8988T (cell line): Measurements from ENCODE around the gene PAFAH1B1.
"Not testable (repeated sequence)": the region's sequence is repeated elsewhere in the genome, so short reads cannot be mapped to it uniquely, and the experiment has no call there.

ENCODE experiments used
- DNase-seq: peaks from one replicate; pipeline ENCODE4 v3.0.0; 2011

PAFAH1B1 gene

DNA sequence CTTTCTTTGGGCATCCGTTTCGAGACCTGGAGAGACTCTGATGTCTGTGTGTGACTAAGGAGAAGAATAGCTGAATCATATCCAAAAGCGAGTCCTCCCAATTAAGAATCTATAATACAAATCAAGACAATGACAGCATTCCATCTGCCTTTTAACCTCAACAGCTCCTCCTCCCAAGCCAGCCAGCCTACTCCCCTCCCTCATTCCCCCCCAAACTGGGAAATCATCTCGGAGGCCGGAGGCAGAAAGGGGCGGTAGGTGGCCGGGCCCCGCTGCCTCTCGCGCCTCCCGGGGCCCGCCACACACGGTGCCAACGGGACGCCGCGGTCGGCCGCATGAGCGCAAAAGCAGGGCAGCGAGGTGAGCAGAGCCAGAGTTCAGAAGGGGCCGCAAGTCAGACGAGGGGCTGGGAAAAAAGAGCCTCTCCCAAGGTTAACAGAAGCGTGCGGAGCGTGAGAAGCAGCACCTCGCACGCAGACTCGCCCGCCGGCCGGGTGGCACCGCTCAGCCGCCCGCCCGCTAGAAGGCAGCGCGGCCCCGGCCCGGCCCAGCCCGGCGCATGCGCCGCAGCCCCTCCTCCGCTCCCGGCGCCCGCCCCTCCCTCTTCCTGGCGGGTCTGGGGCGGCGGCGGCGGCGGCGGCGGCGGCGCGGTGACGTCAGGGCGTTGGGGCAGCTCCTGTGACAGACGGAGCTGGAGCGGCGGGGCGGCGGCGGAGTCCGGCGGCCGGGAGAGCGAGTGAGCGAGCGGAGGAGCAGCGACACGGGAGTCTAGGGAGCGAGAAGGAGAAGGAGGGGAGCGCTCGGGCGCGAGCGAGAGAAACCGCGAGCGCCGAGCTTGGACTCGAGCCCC, at the start of gene PAFAH1B1:
Gene PAFAH1B1 (plus strand): TSS at position 684 of the 850 bp plus-strand sequence. CDS start 44,635 bp downstream, outside the sequence.
- DNase-seq: peak; percentile 83

DNA sequence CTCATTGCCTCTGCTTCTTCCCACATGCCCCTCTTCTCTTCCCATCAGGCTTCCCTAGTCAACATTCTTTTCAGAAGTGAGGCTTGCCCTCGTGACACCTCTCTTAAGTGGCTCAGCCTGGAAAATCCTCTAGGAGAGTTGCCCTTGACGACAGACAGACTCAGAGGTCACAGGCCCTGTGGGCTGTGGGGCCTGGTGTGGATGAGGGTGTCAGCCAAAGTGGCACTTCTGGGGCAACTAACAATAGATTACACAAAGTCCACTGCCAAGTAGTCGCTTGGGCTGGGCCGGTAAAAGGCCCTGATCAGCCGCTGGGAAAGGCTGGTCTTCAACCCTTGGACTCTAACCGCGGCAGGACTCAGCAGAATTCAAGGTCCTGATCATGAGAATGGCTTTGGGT, 48.1 kb upstream of the PAFAH1B1 start:
- no peak for DNase-seq

DNA sequence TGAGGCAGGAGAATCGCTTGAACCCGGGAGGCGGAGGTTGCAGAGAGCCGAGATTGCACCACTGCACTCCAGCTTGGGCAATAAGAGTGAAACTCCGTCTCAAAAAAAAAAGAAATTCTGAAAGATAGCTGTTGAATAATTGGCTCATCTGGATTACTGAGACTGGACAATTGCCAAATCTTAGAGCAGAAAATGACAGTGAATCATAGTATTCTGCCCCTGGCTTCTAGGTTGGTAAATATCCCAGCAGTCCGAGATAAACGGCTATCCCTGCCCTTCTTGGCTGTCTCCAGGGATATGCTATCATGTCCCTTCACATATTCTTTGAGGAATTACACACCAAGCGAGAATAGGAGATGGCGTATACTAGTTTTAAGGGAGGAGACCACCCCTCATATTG, 46.3 kb upstream of the PAFAH1B1 start:
- DNase-seq: no peak

DNA sequence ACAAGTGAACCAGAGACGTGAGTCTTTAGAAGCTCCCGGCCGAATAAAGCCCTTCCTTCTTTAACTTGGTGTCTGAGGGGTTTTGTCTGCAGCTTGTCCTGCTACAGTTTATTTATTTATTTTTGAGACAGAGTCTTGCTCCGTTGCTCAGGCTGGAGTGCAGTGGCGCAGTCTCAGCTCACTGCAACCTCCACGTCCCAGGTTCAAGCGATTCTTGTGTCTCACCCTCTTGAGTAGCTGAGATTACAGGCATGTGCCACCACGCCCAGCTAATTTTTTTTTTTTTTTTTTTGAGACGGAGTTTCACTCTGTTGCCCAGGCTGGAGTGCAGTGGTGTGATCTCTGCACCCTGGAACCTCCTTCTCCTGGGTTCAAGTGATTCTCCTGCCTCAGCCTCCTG, 45.4 kb upstream of the PAFAH1B1 start:
- not testable (repeated sequence) for DNase-seq

DNA sequence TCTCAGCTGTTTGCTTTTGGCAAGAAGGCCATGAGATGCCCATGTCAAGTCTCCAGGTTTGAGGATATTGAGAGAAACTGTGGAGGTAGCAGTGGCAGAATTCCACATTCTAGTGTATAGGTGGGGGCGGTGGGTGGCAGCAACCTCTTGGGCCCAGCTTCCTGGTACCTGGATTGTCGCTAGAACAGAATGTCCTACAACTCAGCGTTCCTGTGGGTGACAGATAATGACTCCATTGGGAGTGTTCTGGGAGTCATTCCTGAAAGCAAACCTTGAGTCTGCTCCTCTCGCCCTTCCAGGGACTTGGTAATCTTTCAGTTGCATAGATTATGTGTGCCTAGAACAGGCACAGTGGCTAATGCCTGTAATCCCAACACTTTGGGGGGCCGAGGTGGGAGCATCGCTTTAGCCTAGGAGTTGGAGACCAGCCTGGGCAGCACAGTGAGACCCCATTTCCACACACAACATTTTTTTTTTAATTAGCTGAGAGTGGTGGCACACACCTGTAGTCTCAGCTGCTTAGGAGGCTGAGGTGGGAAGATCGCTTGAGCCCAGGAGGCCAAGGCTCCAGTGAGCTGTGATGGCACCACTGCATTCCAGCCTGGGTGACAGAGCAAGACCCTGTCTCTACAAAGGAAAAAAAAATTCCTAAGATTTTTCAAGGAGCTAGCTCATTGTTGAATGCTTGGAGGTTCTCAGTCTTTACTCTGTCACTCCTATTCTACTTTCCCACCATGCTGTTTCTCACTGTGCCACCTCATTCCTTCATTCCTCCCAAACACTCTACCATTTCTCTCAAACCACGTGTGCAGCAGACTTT, 43.9 kb upstream of the PAFAH1B1 start:
- DNase-seq: no peak

DNA sequence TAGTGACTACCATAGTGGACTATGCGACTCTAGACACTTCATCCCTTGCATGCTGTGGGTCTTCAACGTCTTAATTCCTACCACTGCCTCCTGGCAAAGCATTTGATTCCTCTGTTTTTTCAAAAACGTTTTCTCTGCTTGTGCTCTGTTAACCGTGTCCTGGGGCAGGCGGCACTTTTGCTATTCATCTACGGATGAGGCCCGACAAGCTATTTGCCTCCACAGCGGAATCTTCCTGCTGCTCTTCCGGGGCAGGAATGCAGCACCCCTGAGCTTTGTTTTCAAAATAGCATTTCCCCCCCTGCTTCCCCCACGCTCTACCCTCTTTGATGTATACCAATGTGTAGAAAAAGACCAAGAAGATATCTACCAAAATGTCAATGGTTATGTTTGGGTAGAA, 42.0 kb upstream of the PAFAH1B1 start:
- DNase-seq: no peak

DNA sequence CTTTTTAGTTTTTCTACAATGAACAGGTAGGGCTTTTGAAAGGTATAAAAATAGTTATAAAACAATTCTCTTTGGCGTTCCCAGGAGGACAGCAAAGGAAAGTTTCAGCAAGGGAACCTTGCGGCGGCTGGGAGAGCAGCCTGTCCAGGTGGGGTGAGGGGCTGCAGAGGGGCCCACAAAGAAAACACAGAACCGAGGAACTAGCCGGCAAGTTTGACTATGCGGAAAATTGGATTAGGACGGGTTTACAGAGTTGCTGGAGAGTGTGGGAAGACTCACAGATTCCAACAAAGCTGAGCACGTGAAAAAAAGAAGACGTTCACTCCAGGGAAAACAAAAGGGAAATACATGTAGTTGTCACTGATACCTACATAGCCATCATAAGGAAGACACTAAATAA, 41.5 kb upstream of the PAFAH1B1 start:
- no peak for DNase-seq

DNA sequence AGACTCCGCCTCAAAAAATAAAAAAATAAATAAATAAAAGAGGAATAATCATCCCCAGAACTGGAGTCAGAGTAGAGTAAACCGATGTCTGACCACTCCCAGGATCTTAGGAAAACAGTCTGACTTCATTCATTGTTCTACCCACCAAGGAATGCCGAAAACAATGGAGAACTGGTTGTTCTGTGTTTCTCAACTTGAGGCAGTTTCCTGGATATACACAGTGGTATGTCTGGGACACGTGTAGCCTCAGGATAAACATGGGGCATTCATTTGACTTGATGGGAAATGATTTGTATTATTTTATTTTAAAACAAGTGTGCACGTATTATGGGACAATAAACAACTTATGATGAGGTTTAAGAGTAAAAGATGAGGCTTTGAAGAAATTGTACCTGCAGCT, 32.8 kb upstream of the PAFAH1B1 start:
- no peak for DNase-seq

DNA sequence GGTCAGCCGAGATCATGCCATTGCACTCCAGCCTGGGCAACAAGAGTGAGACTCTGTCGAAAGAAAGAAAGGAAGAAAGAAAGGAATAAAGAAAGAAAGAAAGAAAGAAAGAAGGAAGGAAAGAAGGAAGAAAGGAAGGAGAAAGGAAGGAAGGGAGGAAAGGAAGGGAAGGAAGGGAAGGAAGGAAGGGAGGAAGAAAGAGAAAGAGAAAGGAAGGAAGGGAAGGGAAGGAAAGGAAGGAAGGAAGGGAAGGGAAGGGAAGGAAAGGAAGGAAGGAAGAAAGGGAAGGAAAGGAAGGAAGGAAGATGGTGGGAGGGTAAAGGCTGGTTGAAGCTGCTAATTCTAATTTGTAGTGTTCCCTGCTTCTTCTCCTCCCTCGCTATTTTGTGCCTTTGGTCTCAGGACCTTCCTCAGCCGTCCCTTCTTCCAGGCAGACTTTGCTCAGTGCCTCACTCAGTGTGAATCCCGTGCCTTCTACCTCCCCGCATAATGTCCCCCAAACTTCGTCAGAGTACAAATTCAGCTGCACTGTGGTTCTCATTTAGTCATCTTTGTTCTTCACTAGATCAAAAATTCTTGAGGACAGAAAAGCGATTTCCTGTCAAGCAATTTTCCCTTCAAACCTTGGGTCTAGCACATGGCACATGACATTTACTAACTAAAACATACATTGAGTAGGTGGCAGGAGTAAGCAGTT, 31.1 kb upstream of the PAFAH1B1 start:
- DNase-seq: no peak

DNA sequence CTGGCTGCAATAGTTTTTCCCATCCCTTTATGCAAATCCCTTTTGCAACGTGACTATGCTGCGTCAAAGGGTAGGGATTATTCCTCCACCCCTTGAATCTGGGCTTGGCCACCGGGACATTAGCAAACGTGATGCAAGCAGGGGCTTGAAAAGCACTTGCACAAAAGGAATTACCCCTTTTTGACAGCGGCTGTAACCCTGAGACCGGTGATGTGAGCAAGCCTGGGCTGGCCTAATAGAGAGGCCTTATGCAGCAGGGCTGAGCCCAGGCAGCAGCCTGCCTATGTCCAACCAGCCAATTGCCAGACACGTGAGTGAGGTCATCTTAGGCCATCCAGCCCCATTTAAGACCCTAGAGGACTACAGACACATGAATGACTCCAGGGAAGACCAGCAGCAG, 30.4 kb upstream of the PAFAH1B1 start:
- DNase-seq: no peak

DNA sequence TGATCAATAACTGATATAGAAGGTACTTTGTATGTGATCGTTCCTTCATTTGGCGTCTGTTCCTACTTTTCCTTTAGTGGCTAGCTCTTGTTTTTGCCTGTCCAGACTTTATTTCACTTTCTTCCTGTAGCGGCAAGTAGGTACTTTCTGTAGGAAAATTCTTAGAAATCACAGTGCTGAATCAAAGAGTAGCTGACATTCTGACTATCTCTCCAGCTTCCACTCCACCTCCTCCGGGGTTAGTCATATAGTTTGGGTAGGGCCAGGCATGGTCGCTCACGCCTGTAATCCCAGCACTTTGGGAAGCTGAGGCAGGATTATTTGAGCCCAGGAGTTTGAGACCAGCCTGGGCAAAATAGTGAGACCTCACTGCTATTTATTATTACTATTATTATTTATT, 29.9 kb upstream of the PAFAH1B1 start:
- no peak for DNase-seq

DNA sequence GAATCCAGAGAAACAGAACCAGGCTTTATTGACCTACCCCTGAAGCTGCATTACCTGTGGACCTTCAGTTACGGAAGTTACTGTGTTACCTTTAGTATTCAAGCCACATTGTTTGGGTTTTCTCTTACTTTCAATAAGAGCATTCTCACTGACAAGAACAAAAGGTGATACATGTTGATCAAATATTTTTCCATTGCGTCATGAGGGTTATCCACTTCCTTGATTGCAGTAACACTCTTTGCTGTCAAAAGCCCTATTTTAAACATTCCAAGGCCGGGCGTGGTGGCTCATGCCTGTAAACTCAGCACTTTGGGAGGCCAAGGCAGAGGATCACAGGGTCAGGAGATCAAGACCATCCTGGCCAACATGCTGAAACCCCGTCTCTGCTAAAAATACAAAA, 28.6 kb upstream of the PAFAH1B1 start:
- no peak for DNase-seq

DNA sequence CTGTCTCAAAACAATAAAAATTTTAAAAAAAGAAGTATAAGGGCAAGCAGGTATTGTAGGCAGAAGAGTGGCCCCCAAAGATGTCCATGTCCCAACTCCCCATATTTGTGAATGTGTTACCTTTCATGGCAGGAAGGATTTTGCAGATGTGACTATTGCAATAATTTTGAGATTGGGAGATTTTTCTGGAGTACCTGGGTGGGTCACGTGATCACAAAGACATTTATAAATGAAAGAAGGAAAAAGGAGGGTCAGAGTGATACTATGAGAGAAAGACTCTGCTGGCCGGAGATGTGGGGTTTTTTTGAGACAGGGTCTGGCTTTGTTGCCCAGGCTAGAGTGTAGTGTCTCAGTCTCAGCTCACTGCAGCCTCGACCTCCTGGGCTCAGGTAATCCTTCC, 27.4 kb upstream of the PAFAH1B1 start:
- DNase-seq: no peak

DNA sequence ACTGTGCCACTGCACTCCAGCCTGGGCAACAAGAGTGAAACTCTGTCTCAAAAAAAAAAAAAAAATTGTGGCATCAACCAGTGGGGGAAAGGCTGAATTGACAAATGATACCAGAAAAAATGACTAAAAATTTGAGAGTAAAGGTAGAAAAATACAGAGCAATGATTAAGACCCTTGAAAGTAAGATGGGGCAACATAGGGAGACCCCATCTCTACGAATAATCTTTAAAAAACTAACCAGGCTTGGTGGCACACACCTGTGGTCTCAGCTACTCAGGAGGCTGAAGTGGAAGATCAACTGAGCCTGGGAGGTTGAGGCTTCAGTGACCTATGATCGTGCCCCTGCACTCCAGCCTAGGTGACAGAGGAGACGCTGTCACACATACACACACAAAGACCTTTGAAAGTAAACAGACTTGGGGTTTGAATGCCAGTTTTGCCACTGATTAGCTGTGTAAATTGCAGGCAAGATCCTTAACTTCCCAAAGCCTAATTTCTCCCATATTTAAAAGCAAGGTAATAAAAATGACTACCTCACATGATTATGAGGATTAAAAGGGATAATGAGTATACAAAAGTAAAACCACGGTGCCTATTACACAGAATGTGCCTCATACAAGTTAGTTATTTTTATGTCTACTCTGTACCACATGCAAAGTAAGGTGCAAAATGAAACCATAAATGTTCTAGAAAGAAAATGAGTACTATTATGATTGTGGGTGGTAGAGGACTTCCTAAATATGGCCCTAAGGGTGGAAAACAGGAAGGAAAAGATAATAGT, 21.7 kb upstream of the PAFAH1B1 start:
- no peak for DNase-seq

DNA sequence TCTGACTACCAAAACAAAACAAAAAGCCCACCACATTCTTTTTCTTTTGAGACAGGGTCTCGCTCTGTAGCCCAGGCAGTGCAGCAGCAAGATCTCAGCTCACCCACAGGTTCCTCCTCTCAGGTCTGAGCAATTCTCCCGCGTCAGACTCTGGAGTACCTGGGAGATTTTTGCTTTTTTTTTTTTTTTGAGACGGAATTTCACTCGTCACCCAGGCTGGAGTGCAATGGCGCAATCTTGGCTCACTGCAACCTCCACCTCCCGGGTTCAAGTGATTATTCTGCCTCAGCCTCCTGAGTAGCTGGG, 21.2 kb upstream of the PAFAH1B1 start:
- DNase-seq: not testable (repeated sequence)

DNA sequence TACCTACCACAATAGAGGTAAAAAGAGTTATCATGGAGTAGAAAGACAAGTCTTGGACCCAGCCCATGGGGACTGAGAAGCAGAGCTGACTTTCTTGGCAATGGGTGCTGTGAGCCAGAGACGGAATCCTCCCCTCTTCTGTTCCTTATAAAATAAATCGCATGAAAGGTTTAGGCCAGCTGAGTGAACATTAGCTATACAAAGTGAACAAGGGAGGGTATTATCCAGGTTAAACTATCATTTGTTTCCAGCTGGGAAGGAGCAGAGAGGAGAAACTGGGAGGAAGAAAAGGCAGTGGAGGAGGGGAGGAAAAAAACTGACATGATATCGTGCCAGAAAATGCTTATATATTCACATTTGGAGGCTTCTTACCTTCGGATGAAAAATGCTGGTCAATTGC, 13.3 kb upstream of the PAFAH1B1 start:
- no peak for DNase-seq

DNA sequence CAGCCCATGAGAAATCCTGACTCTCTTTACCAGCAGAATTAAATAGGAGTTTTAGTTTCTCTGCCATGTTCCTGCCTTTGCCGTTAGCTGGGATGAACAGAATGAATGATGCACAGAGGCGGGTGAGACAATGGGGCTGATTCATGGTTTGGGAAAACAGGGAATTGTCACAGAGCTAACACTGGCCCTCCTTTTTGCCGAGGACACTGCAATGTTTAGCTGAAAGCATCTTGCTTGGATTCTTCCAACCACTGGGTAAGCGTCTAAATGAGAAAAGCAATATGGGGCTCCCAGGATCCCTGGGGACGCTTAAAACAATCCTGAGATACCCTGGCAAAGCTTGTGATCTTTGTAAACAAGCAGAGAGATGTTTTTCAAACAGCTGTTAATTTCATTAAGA, 12.8 kb upstream of the PAFAH1B1 start:
- DNase-seq: no peak

DNA sequence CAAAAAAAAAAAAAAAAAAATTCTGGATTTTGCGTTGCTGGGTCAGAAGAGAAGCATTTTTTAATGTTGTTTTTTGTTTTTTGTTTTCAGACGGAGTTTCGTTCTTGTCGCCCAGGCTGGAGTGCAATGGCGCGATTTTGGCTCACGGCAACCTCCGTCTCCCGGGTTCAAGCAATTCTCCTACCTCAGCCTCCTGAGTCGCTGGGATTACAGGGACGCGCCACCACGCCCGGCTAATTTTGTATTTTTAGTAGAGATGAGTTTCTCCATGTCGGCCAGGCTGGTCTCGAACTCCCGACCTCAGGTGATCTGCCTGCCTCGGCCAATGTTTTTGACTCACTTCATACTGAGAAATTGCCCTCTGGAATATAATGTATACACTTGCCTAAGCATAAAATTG, 11.0 kb upstream of the PAFAH1B1 start:
- DNase-seq: no peak

DNA sequence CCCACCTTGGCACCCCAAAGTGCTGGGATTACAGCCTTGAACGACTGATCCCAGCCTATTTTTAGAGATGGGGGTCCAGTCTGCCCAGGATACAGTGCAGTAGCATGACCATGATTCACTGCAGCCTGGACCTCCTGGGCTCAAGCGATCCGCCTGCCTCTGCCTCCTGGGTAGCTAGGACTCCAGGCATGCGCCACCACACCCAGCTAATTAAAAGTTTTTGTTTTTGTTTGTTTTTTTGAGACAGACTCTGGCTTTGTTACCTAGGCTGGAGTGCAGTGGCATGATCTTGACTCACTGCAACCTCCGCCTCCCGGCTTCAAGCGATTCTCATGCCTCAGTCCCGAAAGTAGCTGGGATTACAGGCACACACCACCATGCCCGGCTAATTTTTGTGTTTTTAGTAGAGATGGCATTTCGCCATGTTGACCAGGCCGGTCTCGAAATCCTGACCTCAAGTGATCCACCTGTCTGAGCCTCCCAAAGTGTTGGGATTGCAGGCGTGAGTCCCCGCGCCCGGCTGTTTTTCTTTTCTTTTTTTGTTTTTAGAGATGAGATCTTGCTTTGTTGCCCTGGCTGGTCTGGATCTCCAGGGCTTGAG, 2.3 kb upstream of the PAFAH1B1 start:
- DNase-seq: no peak

DNA sequence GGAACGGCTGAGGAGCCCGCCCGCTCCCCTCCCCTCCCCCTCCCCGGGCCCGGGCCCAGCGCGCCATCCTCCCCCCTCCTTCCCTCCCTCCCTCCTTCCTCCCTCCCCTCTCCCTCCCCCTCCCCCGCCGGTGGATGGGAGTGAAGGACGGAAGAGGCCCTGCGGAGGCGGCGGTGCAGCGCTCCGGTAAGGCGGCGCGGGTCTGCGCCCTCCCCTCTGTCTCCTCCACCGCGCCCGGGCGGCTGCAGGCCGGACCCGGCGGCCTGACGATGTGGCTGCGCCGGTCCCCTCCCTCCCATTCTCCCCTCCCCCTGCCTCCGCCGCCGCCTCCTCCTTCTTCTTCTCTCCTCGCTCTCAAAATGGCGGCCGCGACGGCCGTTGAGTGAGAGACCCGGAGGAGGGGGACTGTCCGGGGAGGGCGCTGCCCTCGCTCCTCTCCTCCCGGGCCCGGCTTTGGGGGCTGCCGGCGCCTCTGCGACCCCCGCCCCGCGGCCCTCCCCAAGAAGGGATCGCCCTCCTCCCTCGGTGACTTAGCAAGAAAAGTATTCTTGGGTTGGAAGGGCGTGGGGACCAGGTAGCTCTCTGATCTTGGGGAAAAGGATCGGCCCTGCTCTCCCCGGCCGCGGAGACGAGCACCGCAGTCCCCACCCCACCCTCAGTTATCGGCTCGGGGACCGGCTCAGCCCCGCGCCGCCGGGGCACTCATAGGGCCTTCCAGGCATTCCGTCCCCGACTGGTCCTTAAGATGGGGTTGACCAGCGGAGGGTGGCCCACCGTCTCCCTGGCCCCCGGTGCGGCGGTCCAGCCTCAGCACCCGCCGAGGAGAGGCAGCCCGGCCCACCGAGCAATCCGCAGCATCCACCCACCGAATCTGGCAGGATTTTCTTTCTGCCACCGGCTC, 617 bp downstream of the PAFAH1B1 start:
- peak; percentile 47 for DNase-seq
